Suprapubic skin (tissue), 2 donors: ENCODE measurements around the gene RUBCN.

ENCODE experiments used
- EP300 ChIP-seq: sonication (generic); formaldehyde crosslinking; IDR thresholded peaks from one replicate; pipeline ENCODE4 v1.6.1; 2017; ENCODE audit warnings: antibody characterized with exemption
- POLR2A ChIP-seq, 2 donors: fragments of 450-650 bp; IDR thresholded peaks; one replicate each; pipeline ENCODE4 v1.6.1; 2017; ENCODE audit warnings: antibody characterized with exemption in 2 of 2, mild to moderate bottlenecking in 2 of 2, moderate library complexity in 2 of 2

DNA sequence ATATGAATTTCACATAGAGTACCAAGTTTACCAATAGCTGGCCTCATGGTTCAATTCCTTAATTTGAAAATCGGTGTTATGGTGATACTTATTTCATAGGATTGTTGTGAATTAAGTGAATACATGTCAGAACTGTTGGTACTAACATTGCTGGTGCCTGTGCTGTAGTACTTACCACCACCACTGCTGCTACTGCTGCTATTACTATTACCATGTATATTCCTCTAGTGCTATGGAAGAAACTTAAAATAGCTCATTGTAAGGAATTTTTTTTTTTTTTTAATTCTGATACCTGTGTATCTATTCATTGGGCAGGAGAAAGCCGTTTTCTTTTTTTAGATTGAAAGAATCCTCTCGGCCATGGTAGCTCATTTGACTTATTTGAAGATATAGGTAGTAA lies 16.6 kb upstream of the RUBCN start:
- TF ChIP-seq POLR2A (IDR thresholded peaks at IDR 0.05) (no peak), EP300 (no peak)
